Body of pancreas (tissue), 4 donors: ENCODE measurements around the gene ITGA8.

Experiments used
- CTCF ChIP-seq, 7 experiments: fragments of 450-650 bp in 4 of 7; fragments of 200-600 bp in 3 of 7; sonication (generic) in 3 of 7; IDR thresholded peaks; one replicate each; pipeline ENCODE4 v1.5.1; 2016 to 2019; ENCODE audit warnings: antibody characterized with exemption in 7 of 7
- POLR2A ChIP-seq, 3 donors: fragments of 450-650 bp; IDR thresholded peaks; one replicate each; pipeline ENCODE4 v1.6.1; 2016; ENCODE audit warnings: antibody characterized with exemption in 3 of 3, mild to moderate bottlenecking in 2 of 3

DNA sequence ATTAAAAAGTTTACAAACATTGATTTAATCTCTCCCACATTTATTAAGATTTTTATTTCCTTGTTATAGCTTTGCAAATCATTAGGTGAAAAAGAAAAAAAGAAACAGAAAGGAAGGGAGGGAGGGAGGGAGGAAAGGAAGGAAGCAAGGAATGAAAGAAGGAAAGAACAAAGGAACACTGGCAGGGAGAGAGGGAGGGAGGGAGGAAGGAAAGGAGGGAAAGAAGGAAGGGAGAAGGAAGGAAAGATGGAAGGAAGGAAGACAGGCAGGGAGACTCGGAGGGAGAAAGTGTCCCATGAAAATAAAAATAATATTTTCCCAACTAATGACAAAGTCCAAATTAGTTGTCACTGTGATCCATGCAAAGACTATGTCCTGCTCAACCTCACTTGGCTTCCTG is 6.3 kb upstream of the ITGA8 start:
- TF ChIP-seq CTCF (IDR thresholded peaks at IDR 0.05) (no peak), POLR2A (IDR thresholded peaks at IDR 0.05) (no peak)
